Neural cell (in vitro differentiated cells): ENCODE measurements around the gene INSM1. TPM values are rescaled to one million over a fixed set of nuclear protein-coding genes. Genes with fewer than 3 reads are reported as not detected.

Experiments
- H2AFZ ChIP-seq: fragments of 200-600, 300-800 bp; sonication (generic), shearing (Covaris generic); 2 replicates; pipeline ENCODE4 v1.6.0; 2014; ENCODE audit warnings: low read depth, mild to moderate bottlenecking, antibody characterized with exemption, low read length, moderate library complexity
- H3F3A ChIP-seq: fragments of 200-600 bp; shearing (Covaris generic); 2 replicates; pipeline ENCODE4 v1.6.1; 2016; ENCODE audit warnings: mild to moderate bottlenecking, moderate library complexity, mixed read lengths, antibody characterized with exemption, low read length; ENCODE audit not compliant: insufficient read depth, poor library complexity, severe bottlenecking
- H3K27ac ChIP-seq: fragments of 200-600, 300-800 bp; sonication (generic), shearing (Covaris generic); 2 replicates; pipeline ENCODE4 v1.5.1; 2014; ENCODE audit warnings: mild to moderate bottlenecking, low read length, moderate library complexity
- H3K27me3 ChIP-seq: fragments of 300-800, 200-600 bp; sonication (generic), shearing (Covaris generic); 2 replicates; pipeline ENCODE4 v1.6.0; 2014; ENCODE audit warnings: mild to moderate bottlenecking, low read depth, low read length, moderate library complexity; ENCODE audit not compliant: insufficient read depth
- H3K36me3 ChIP-seq: fragments of 300-800, 200-600 bp; sonication (generic), shearing (Covaris generic); 2 replicates; pipeline ENCODE4 v1.5.1; 2014; ENCODE audit warnings: mild to moderate bottlenecking, antibody characterized with exemption, low read length, moderate library complexity; ENCODE audit not compliant: insufficient read depth
- H3K4me2 ChIP-seq: fragments of 300-800, 200-600 bp; sonication (generic), shearing (Covaris generic); 2 replicates; pipeline ENCODE4 v1.6.0; 2014; ENCODE audit warnings: mild to moderate bottlenecking, low read length
- H3K4me3 ChIP-seq: fragments of 300-800, 200-600 bp; sonication (generic), shearing (Covaris generic); 2 replicates; pipeline ENCODE4 v1.5.1; 2014; ENCODE audit warnings: mild to moderate bottlenecking, low read length, moderate library complexity
- H3K79me2 ChIP-seq: fragments of 200-600 bp; shearing (Covaris generic); replicated peaks from 2 replicates; pipeline ENCODE4 v1.6.0; 2014; ENCODE audit warnings: mild to moderate bottlenecking, low read length, moderate library complexity; ENCODE audit not compliant: insufficient read depth
- H3K9ac ChIP-seq: fragments of 300-800, 200-600 bp; sonication (generic), shearing (Covaris generic); 2 replicates; pipeline ENCODE4 v1.6.1; 2016; ENCODE audit warnings: mild to moderate bottlenecking, low read length, mixed read lengths
- H3K9me2 ChIP-seq: fragments of 200-600 bp; shearing (Covaris generic); 2 replicates; pipeline ENCODE4 v1.6.1; 2016; ENCODE audit warnings: mild to moderate bottlenecking, low read length, mixed read lengths; ENCODE audit not compliant: insufficient read depth
- H3K9me3 ChIP-seq: fragments of 200-600, 300-800 bp; sonication (generic), shearing (Covaris generic); 2 replicates; pipeline ENCODE4 v1.6.1; 2016; ENCODE audit warnings: mild to moderate bottlenecking, mixed run types, low read length, moderate library complexity, mixed read lengths
- H4K20me1 ChIP-seq: fragments of 200-600 bp; shearing (Covaris generic); 2 replicates; pipeline ENCODE4 v1.6.1; 2016; ENCODE audit warnings: mild to moderate bottlenecking, mixed run types; ENCODE audit not compliant: insufficient read depth
- CTCF ChIP-seq: fragments of 450-650 bp; IDR thresholded peaks from 2 replicates; pipeline ENCODE4 v1.5.1; 2014; ENCODE audit warnings: antibody characterized with exemption, mild to moderate bottlenecking, moderate library complexity; ENCODE audit not compliant: poor library complexity, severe bottlenecking
- EP300 ChIP-seq: fragments of 450-650 bp; conservative IDR thresholded peaks from 2 replicates; pipeline ENCODE4 v1.6.1; 2014; ENCODE audit warnings: antibody characterized with exemption, mild to moderate bottlenecking, moderate library complexity; ENCODE audit not compliant: poor library complexity, severe bottlenecking
- EZH2 ChIP-seq: fragments of 200-600, 300-800 bp; shearing (Covaris generic), sonication (generic); IDR thresholded peaks from 2 replicates; pipeline ENCODE4 v1.6.1; 2014; ENCODE audit warnings: antibody characterized with exemption, low read length, borderline replicate concordance, mild to moderate bottlenecking; ENCODE audit not compliant: insufficient read depth, poor library complexity, severe bottlenecking
- MXI1 ChIP-seq: fragments of 450-650 bp; conservative IDR thresholded peaks from 2 replicates; pipeline ENCODE4 v1.6.1; 2014; ENCODE audit warnings: antibody characterized with exemption, mild to moderate bottlenecking; ENCODE audit not compliant: poor library complexity, severe bottlenecking
- POLR2AphosphoS5 ChIP-seq: IDR thresholded peaks from 2 replicates; pipeline ENCODE4 v1.6.1; 2012
- RAD21 ChIP-seq: fragments of 450-650 bp; conservative IDR thresholded peaks from 2 replicates; pipeline ENCODE4 v1.6.1; 2014; ENCODE audit warnings: antibody characterized with exemption, mild to moderate bottlenecking, moderate library complexity
- REST ChIP-seq: IDR thresholded peaks from 2 replicates; pipeline ENCODE4 v1.6.1; 2012; ENCODE audit warnings: borderline replicate concordance
- TAF1 ChIP-seq: IDR thresholded peaks from 2 replicates; pipeline ENCODE4 v1.6.1; 2012; ENCODE audit warnings: low read depth
- polyA plus RNA-seq: library from polyadenylated mRNA; depleted of rRNA; stranded (reverse); fragments of >200 nt; gene quantifications from 2 replicates; pipeline ENCODE4 v1.2.3, GENCODE V29; 2014

Gene INSM1
- polyA plus RNA-seq, 1 donor from 2014 or later: 8.6 TPM

GRCh38 chr20:20342066-20342465, 25.8 kb upstream of the INSM1 start:
- Histone ChIP-seq H4K20me1 (no peaks in the 10 kb centered on the region), H3K27ac (no peak overlapping the region), H3K4me3 (no peak overlapping the region), H3F3A (no peaks in the 10 kb centered on the region), H3K36me3 (no peaks in the 10 kb centered on the region), H3K4me2 (no peak overlapping the region), H2AFZ (no peak overlapping the region), H3K27me3 (no peaks in the 10 kb centered on the region), H3K9me3 (no peaks in the 10 kb centered on the region), H3K79me2 (no peaks in the 10 kb centered on the region), H3K9me2 (no peaks in the 10 kb centered on the region), H3K9ac (no peak overlapping the region)
- TF ChIP-seq RAD21: no peak
- no peak for TF ChIP-seq MXI1
- no peak for TF ChIP-seq CTCF
- no peak for TF ChIP-seq POLR2AphosphoS5
- TF ChIP-seq TAF1: no peak
- TF ChIP-seq EP300: no peak
- TF ChIP-seq EZH2: no peak

GRCh38 chr20:20343932-20344331, 24.0 kb upstream of the INSM1 start:
- H3F3A ChIP-seq: no peaks in the 10 kb centered on the region
- H3K79me2 ChIP-seq: no peaks in the 10 kb centered on the region
- no peaks in the 10 kb centered on the region for H3K36me3 ChIP-seq
- no peaks in the 10 kb centered on the region for H3K9me2 ChIP-seq
- no peaks in the 10 kb centered on the region for H3K9me3 ChIP-seq
- H3K4me2 ChIP-seq: no peak overlapping the region
- no peak overlapping the region for H3K4me3 ChIP-seq
- no peak overlapping the region for H3K9ac ChIP-seq
- no peak overlapping the region for H3K27ac ChIP-seq
- no peak overlapping the region for H2AFZ ChIP-seq
- H3K27me3 ChIP-seq: no peaks in the 10 kb centered on the region
- no peak for TF ChIP-seq CTCF
- no peak for TF ChIP-seq EP300
- TF ChIP-seq REST: no peak
- no peak for TF ChIP-seq EZH2
- TF ChIP-seq TAF1: no peak
- H4K20me1 ChIP-seq: no peaks in the 10 kb centered on the region
